Eye (tissue), 1 donor: Measurements from ENCODE around the gene TMCO5A.
A peak's percentile ranks its signal among the peaks of the same experiment; 100 is the strongest.

Experiments
- DNase-seq: peaks from one replicate; pipeline ENCODE4 v3.0.0-alpha.2; 2015

TMCO5A gene

GRCh38 chr15:37978231-37978630 lies 43.8 kb downstream of the TMCO5A start:
- DNase-seq, result no peak

DNA sequence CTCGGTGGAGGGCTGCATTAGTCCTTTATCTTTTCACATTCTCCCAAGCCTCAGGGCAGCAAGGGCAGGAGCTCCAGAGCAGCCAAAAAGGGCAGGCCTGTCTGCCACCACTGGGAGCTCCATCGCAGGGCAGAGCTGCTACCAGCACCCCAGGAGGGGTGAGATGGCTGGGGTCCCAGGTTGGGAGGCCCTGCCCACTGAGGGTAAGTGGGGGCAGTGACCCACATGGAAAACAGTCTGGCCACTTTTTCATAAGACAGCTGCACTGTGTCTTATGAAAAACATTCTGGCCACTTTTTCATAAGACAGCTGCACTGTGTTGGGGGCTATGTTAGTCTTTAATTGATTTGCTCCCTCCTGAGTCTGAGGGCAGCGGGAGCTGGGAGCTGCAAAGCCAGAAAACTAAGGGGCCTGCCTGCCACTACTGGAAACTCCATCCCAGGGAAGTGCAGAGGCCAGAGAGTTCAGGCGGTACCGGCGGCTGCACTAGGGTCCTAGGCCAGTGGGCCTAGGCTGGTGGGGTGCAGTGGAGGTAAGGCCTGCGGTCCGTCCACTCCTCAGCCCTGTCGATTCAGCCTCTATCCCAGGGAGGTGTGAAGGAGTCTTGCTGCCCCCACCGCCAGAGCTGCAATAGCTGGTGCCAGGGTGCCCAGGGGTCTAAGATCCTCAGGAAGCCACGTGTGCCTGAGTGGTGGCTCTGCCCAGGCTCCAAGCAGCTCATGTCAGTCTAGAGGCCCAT lies 45.4 kb downstream of the TMCO5A start:
- peak; percentile 4 for DNase-seq

DNA sequence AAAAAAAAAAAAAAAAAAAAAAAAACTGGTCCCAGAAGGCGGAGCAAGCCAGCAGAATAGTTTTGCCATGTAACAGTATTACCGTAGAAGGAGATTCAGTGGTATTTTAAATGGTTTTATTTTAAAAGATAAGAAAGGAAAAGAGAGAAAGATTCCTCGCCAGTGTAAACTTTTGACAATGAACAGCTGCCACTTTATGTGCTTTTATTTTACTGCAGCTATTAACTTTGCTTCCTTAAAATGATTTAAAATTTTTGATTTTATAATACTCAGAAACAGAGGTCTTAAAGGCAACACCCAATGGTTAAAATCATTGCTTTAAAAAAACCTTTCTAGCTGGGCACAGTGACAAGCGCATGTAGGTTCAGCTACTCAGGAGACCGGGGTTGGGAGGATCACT lies 46.8 kb downstream of the TMCO5A start:
- DNase-seq, result no peak

- peak; percentile 53 for DNase-seq
These were observed 47.3 kb downstream of the TMCO5A start for GRCh38 chr15:37981775-37982174.

DNA sequence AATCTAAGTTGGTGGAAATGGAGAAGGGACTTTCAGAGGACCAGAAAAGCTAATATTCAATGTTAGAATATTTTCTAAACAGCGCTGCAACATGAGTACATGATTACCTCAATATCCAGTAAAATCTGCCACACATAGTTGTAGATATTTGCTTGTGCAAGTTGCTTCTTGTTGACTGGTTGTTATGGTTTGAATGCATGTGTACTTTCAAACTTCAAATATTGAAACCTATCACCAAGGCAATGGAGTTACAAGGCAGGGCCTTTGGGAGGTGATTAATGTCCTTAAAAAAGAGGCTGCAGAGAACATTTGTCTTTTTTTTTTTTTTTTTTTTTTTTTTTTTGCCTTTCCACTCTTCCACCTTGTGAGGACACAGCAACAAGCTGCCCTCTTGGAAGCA lies 49.9 kb downstream of the TMCO5A start:
- DNase-seq, result no peak

- DNase-seq, result peak; percentile 88
These were observed 61.3 kb downstream of the TMCO5A start for GRCh38 chr15:37995461-37996347.
